ENCODE results near the gene SYP. TPM values are rescaled to one million over a fixed set of nuclear protein-coding genes. Genes with fewer than 3 reads are reported as not detected.

SYP gene
- total and polyA plus RNA-seq, 12 donors, result 0.59 to 2.9 (median 1.2) TPM

DNA sequence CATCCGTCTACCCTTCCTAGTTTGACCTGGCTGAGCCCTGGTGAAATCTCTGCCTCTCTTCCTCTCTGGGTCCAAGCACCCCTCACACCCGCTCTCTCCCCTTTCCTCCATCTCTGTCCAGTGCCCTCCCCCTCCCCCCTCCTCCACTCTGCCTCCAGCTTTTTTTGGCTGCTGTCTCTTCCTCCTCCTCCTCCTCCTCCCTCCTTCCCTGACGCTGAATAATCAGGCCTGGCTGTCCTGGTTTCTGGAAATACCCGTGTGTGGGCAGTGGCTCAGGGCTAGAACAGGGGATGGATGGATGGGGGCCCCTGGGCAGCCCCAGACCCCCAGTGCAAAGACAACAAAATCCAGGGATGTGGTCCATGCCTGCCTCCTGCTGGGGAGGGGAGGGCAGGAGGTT, 4.7 kb upstream of the SYP start:
- intact Hi-C loops (cut with DNase I), result no loop called here
- H3K27ac ChIP-seq, result no peak overlapping the region
- TF ChIP-seq, protein P1, sequence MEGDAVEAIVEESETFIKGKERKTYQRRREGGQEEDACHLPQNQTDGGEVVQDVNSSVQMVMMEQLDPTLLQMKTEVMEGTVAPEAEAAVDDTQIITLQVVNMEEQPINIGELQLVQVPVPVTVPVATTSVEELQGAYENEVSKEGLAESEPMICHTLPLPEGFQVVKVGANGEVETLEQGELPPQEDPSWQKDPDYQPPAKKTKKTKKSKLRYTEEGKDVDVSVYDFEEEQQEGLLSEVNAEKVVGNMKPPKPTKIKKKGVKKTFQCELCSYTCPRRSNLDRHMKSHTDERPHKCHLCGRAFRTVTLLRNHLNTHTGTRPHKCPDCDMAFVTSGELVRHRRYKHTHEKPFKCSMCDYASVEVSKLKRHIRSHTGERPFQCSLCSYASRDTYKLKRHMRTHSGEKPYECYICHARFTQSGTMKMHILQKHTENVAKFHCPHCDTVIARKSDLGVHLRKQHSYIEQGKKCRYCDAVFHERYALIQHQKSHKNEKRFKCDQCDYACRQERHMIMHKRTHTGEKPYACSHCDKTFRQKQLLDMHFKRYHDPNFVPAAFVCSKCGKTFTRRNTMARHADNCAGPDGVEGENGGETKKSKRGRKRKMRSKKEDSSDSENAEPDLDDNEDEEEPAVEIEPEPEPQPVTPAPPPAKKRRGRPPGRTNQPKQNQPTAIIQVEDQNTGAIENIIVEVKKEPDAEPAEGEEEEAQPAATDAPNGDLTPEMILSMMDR (IDR thresholded peaks at IDR 0.05), result no peak
- no peaks in the 10 kb centered on the region for H3K9me3 ChIP-seq
- no peak overlapping the region for H3K4me3 ChIP-seq
- ATAC-seq (no peak), DNase-seq (no peak)
- peaks cover 0 to 26% (median 0%) of the 10 kb centered on the region in 7 donors for H3K27me3 ChIP-seq
- H3K4me1 ChIP-seq, result peaks cover 0 to 9% (median 2%) of the 10 kb centered on the region in 9 donors
- WGBS, 2 donors, result 43 to 59% methylated on average over 4 of the region's 4 CpGs
- H3K36me3 ChIP-seq, result no peaks in the 10 kb centered on the region

DNA sequence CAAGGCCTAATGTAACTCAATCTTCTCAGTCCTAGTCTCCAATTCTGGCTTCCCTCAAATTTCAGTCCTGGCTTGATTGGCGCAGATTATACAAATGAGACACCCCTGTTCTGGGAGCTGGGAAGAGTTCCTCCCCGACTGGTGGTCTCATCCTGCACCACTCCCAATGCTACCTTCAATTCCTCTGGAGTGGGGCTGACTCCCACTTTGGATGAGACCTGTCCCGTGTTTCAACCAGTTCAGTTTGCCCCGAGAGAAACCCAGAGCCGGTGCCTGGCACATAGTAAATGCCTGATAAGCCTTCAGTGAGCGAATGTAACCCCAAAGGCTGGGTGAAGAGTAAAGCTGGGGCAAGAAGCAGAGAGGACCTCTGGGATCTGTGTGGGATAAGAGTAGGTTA, 4.0 kb upstream of the SYP start:
- Histone ChIP-seq H3K27ac (no peak overlapping the region), H3K27me3 (peaks cover 0 to 21% (median 0%) of the 10 kb centered on the region in 7 donors), H3K9me3 (no peaks in the 10 kb centered on the region), H3K4me1 (peaks cover 0 to 11% (median 3%) of the 10 kb centered on the region in 9 donors), H3K4me3 (no peak overlapping the region), H3K36me3 (no peaks in the 10 kb centered on the region)
- WGBS, 2 donors, result 89 to 91% methylated on average over 6 of the region's 6 CpGs
- intact Hi-C loops (cut with DNase I), result no loop called here
- TF ChIP-seq, protein P1 (IDR thresholded peaks at IDR 0.05), result no peak
- ATAC-seq (no peak), DNase-seq (no peak)

DNA sequence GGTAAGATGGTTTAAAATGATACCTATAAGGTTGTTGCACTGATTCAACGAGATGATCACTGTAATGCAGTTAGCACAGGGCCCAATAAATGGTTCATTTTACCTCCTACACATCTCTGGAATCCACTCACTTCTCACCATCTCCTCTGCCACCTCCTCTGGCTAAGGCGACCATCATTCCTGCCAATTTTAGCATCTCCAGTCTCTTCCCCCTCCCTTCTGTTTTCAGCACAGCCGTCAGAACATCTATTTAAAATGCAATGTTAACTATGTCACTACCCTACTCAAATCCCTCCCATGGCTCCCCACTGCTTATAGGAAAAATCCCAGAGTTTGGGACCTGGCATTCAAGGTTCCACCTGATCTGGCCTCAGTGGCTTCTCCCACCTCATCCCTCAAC, 3.5 kb upstream of the SYP start:
- ATAC-seq (no peak), DNase-seq (no peak)
- H3K27ac ChIP-seq, result no peak overlapping the region
- intact Hi-C loops (cut with DNase I), result no loop called here
- no peaks in the 10 kb centered on the region for H3K36me3 ChIP-seq
- H3K9me3 ChIP-seq, result no peaks in the 10 kb centered on the region
- peaks cover 0 to 11% (median 3%) of the 10 kb centered on the region in 9 donors for H3K4me1 ChIP-seq
- 46 to 61% methylated on average over 3 of the region's 3 CpGs for WGBS, 2 donors
- H3K27me3 ChIP-seq, result peaks cover 0 to 16% (median 0%) of the 10 kb centered on the region in 7 donors
- no peak overlapping the region for H3K4me3 ChIP-seq
- TF ChIP-seq, protein P1 (IDR thresholded peaks at IDR 0.05), result no peak

DNA sequence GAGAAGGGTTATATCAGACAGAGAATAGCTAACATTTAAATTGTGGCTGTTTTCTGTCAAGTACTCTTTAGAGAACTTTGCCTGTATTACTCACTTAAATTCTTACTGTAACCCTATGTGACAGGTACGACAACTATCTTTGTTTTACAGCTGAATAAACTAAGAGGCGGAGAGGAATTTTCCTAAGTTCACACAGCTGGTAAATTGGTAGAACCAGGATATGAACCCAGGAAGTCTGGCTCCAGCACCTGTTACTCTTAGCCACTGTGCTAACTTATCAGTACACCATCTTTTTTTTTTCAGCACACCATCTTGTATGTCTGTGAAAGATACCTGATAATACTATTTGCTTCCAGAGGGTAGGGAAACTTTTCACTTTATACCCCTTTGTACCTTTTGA, 2.0 kb upstream of the SYP start:
- 90 to 100% methylated on average over 2 of the region's 2 CpGs for WGBS, 2 donors
- H3K27me3 ChIP-seq, result peaks cover 0 to 14% (median 0%) of the 10 kb centered on the region in 7 donors
- no peaks in the 10 kb centered on the region for H3K9me3 ChIP-seq
- ATAC-seq, result no peak
- H3K36me3 ChIP-seq, result no peaks in the 10 kb centered on the region
- intact Hi-C loops (cut with DNase I), result no loop called here
- TF ChIP-seq, protein P1 (IDR thresholded peaks at IDR 0.05), result no peak
- no peak for DNase-seq
- H3K27ac ChIP-seq, result no peak overlapping the region
- no peak overlapping the region for H3K4me3 ChIP-seq
- peaks cover 0 to 11% (median 3%) of the 10 kb centered on the region in 9 donors for H3K4me1 ChIP-seq
